GM12878 (cell line): ENCODE data around the gene TMCC2.

Experiments
- CBFB ChIP-seq: IDR thresholded peaks from 2 replicates; pipeline ENCODE4 v1.6.1; 2016; ENCODE audit warnings: antibody characterized with exemption, low read depth
- CTCF ChIP-seq, 3 experiments: IDR thresholded peaks in 2 of 3; conservative IDR thresholded peaks in 1 of 3; 2 replicates each; pipeline ENCODE4 v1.5.1; 2011; ENCODE audit warnings: low read depth in 3 of 3, low read length in 3 of 3, mild to moderate bottlenecking in 3 of 3, control low read depth in 2 of 3, moderate library complexity in 2 of 3, inconsistent platforms in 1 of 3, mixed read lengths in 1 of 3; ENCODE audit not compliant: control insufficient read depth in 2 of 3, insufficient read depth in 1 of 3; ENCODE audit errors: extremely low read depth in 1 of 3
- EP300 ChIP-seq, 2 experiments: fragments of 150-350 bp in 1 of 2; IDR thresholded peaks; 2 replicates each; pipeline ENCODE4 v1.6.1; 2011 to 2012; ENCODE audit warnings: low read depth in 2 of 2, low read length in 2 of 2, borderline replicate concordance in 1 of 2, improper control_type of control experiment in 1 of 2, inconsistent platforms in 1 of 2; ENCODE audit not compliant: control insufficient read depth in 1 of 2
- HDGF ChIP-seq: fragments of 450-650 bp; IDR thresholded peaks from 2 replicates; pipeline ENCODE4 v1.6.1; 2016; ENCODE audit warnings: antibody characterized with exemption
- NFYA ChIP-seq: IDR thresholded peaks from 2 replicates; pipeline ENCODE4 v1.6.1; 2011; ENCODE audit warnings: low read depth, mild to moderate bottlenecking, low read length, improper control_type of control experiment, borderline replicate concordance
- POLR2A ChIP-seq: IDR thresholded peaks from 2 replicates; pipeline ENCODE4 v1.6.1; 2011; ENCODE audit warnings: low read depth, mild to moderate bottlenecking, low read length
- TAF1 ChIP-seq: IDR thresholded peaks from 2 replicates; pipeline ENCODE4 v1.6.1; 2011; ENCODE audit warnings: mild to moderate bottlenecking, low read depth, low read length, borderline replicate concordance
- ZNF274 ChIP-seq: IDR thresholded peaks from one replicate; pipeline ENCODE4 v1.8.0; 2011; ENCODE audit not compliant: insufficient read length, insufficient read depth

- TF ChIP-seq NFYA (no peak), POLR2A (no peak), TAF1 (no peak), CTCF (IDR thresholded peaks at IDR 0.05 in 2 of 3, conservative IDR thresholded peaks at IDR 0.05 in 1 of 3; ENCODE audit: control insufficient read depth in 2 of 3, extremely low read depth in 1 of 3, insufficient read depth in 1 of 3, low read depth in 3 of 3, low read length in 3 of 3) (no peak), HDGF (no peak), ZNF274 (no peak), EP300 (IDR thresholded peaks at IDR 0.05; ENCODE audit: borderline replicate concordance in 1 of 2, control insufficient read depth in 1 of 2, low read depth in 2 of 2, low read length in 2 of 2) (no peak), CBFB (no peak)
These were observed 22.7 kb upstream of the TMCC2 start for GRCh38 chr1:205205055-205205454.
